ENCODE data around the gene NOTCH2.

The NOTCH2 gene

GRCh38 chr1:119937198-119937597 lies 132.3 kb downstream of the NOTCH2 start:
- no peak for DNase-seq

GRCh38 chr1:119935915-119936314 lies 133.5 kb downstream of the NOTCH2 start:
- no peak for DNase-seq

GRCh38 chr1:119935373-119935772 lies 134.1 kb downstream of the NOTCH2 start:
- no peak for DNase-seq

DNA sequence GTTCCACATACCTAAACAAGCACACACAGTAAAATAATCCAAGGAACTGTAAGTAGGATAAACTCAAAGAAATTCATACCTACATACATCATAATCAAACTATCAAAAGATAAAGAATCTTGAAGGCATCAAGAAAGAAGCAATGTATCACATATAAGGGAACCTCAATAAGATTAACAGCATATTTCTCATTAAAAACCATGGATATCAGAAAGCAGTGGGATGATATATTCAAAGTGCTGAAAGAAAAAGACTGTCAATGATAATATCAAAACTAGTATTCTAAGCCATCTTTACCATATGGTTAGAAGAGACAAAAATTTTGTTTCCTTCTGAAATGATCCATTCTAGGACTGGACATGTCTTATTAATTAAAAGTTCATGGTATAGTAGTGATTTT lies 136.1 kb downstream of the NOTCH2 start:
- DNase-seq: no peak

GRCh38 chr1:119929643-119930315 lies 139.7 kb downstream of the NOTCH2 start:
- no peak for DNase-seq

DNA sequence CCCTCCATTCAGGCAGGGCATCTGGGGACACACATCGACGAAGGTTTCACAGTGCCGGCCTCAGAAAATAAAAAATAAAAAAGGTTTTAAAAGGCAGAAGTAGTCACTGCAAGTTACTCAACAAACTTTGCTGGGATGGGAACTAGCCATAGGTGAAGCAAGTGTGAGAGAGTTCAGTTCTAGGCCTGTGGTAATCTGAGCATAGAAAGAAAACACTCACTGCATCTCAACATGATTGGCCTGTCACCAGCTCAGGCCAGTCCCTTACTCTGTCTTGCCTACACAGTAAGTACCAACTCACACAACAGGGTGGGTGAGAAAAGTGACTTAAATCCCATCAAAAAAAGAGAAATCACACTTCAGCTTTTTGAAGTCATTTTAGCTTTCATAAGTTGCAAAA lies 142.9 kb downstream of the NOTCH2 start:
- no peak for DNase-seq

- no peak for DNase-seq
Observed at GRCh38 chr1:119924948-119925898, 144.2 kb downstream of the NOTCH2 start.

- no peak for DNase-seq
Observed at GRCh38 chr1:119920104-119920968, 149.1 kb downstream of the NOTCH2 start.

- DNase-seq: no peak
Observed at GRCh38 chr1:119919241-119919640, 150.2 kb downstream of the NOTCH2 start.

- no peak for DNase-seq
Observed at GRCh38 chr1:119918301-119918700, 151.2 kb downstream of the NOTCH2 start.

DNA sequence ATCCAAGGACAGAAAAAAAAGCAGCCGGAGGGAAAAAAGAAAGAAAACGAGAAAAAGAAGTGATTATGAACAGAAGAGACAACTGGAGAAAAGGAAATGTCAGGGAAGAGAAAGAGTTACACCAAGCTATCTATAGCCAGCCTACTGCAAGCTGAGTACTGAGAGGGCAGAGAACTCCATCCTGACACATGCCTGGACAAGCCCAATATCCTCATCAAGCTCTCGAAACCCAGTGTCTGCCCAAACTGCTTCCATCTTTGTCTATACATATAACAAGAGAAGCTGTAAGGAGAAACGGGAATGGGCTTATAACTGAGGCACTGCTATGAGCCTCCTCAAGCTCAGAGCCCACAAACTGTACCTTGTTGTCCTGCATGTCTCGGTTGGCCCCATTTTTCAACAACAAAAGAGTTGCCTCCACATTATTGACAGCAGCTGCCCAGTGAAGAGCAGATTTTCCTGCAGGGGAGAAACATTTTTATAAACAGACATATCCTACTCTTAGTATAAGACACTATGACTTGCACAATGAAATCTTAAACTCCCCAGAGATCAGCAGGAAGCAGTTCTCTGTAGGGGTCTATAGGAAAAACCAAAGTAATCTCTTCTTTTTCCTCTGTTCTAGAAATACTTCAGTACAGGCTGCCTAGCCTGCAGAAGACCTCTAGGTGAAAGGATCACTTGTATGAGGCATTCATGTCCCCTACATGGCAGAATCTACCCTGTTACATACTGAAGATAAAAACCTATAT lies 152.0 kb downstream of the NOTCH2 start:
- no peak for DNase-seq

GRCh38 chr1:119915517-119915916 lies 153.9 kb downstream of the NOTCH2 start:
- no peak for DNase-seq

GRCh38 chr1:119914071-119914470 lies 155.4 kb downstream of the NOTCH2 start:
- DNase-seq: no peak

GRCh38 chr1:119912963-119913362 lies 156.5 kb downstream of the NOTCH2 start:
- DNase-seq: no peak

DNA sequence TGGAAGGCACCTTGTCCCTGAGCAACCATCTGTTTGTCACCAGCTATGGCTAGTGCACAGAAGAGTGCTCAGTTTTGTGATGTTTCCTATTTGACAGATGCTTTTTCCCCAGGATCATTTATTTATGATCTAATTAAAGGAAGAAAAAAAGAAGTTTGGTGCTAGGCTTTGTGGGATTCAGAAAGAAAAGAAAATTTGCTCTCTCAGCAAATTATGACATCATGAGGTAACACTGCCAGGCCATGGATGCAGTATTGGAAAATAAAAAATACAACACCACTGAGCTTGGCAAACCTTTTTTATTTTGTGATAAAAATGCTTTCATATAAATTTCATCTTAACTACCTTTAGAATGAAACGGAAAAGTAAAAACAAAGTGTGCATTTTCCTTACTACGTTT lies 157.7 kb downstream of the NOTCH2 start:
- no peak for DNase-seq

DNA sequence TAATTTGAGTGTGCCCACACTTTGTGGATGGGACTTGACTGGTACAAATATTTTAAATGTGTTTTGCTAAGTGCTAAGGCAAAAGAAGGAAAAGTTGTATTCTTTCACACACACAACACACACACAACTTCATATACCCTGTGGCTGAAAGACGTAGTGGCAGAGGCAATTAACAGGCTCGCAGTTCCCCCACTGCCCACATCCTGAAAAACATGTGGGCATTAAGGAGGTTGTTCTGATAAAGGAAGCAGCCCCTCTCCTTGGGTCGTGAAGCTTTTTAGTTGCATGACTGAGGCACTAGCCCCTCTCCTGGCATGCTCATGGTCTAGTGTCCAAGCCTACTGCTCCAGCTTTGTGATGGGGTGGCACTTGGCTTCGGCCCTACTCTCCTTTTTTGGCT lies 158.8 kb downstream of the NOTCH2 start:
- DNase-seq: no peak

DNA sequence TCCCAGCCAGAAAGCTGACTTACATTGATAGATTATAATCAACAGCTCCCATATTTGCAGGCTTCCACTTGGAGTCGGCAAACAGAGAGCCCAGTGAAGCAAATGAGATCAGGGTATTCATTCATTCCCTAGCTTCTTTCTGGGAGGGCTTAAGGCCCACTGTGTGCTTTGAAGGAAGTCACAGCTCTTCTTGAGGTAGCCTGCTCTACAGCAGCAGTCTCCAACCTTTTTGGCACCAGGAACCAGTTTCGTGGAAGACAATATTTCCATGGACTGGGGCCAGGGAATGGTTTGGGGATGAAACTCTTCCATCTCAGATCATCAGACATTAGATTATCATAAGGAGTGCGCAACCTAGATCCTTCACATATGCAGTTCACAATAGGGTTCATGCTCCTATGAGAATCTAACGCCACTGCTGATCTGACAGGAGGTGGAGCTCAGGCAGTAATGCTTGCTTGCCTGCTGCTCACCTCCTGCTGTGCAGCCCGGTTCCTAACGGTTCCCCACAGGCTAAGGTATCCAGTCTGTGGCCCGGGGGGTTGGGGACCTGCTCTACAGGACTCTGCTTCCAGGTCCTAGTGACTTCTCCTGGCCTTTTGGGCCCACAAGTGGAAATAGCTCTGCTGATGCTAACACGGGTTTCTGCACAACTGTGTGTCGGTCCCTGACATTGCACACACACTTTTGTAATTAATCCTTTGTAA lies 159.4 kb downstream of the NOTCH2 start:
- no peak for DNase-seq

DNA sequence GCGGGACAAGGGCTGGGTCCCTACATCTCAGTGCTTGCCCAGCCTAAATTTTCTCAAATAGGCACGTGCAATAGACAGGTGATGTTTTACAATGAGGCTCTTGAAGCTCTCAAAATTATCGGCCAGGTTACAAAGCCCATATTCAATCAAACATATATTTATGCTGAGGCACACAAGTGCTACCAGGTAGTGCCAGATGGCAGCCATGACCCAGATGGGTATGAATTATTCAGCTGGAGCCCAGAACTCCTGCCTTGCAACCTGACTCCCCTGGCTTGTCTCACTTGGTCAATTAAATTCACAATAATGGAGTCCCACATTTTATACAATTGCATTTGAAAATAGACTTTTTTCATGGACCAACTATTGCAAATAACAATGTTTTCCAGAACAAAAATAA lies 160.8 kb downstream of the NOTCH2 start:
- DNase-seq: no peak

DNA sequence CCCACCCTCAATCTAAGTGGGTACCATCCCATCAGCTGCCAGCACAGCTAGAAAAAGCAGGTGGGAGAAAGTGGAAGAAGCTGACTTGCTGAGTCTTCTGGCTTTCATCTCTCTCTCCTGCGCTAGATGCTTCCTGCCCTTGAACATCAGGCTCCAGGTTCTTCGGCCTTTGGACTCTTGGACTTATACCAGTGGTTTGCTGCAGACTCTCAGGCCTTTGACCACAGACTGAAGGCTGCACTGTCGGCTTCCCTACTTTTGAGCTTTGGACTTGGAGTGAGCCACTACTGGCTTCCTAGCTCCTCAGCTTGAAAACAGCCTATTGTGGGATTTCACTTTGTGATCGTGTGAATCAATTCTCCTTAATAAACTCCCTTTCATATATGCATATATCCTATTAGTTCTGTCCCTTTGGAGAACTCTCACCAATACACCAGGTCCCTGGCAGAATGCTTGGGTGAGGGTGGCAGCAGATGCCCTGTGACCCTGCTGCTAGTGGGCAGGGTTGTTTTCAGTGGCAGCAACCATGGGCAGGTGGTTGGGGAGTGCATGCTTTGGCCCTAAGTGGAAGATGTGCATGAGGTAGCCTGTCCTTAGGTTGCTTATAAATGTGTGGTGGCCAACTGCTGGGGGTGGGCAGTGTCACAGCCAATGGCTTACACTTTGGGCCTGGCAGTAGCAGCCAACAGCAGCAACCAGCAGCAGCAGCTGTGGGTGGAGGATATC lies 162.4 kb downstream of the NOTCH2 start:
- DNase-seq: no peak

- DNase-seq: no peak
Observed at GRCh38 chr1:119903443-119903835, 166.0 kb downstream of the NOTCH2 start.

- DNase-seq: no peak
Observed at GRCh38 chr1:119902775-119903442, 166.6 kb downstream of the NOTCH2 start.

All from activated CD4-positive, CD25-positive, alpha-beta regulatory T cell (primary cell).